Fibroblast of skin of right biceps (primary cell): ENCODE results near the gene SEPTIN10.

Experiments used
- DNase-seq: peaks from one replicate; pipeline ENCODE4 v3.0.0-alpha.2; 2013

Gene SEPTIN10

GRCh38 chr2:109494351-109494750, 119.4 kb downstream of the SEPTIN10 start:
- no peak for DNase-seq

DNA sequence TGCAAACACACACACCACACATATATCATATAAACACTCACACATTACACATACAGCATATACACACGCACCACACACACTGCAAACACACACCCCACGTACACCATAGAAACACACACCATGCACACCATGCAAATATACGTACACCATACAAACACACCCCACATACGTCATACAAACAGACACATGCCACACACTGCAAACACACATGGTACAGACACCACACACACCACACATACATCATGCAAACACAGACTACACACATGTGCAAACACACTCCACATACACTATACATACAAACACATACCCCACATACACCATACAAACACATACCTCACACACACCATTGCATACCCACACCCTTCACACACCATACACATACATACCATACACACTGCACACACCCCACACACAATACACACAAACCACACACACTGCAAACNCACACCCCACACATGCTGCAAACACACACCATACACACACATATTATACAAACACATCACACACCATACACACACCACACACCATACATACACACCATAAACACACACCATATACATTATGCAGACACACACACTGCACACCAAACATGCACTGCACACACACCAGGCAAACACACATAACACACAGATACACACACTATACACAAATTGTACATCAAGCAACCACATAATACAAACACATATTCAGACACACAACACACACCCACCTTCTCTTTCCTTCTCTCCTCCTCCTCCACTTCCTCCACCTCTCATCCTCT, 120.4 kb downstream of the SEPTIN10 start:
- no peak for DNase-seq
